Adrenal gland (tissue), 5 donors: Measurements from ENCODE around the gene SLC25A5.

Source experiments
- CTCF ChIP-seq, 6 experiments: fragments of 450-650 bp in 4 of 6; fragments of 200-600 bp in 2 of 6; sonication (generic) in 1 of 6; IDR thresholded peaks; 1 replicate in 5 of 6; 2 replicates in 1 of 6; pipeline versions ENCODE4 v1.5.1 to v1.8.0; 2016 to 2021; ENCODE audit warnings: antibody characterized with exemption in 6 of 6, mild to moderate bottlenecking in 2 of 6, moderate library complexity in 1 of 6
- POLR2A ChIP-seq, 2 donors: fragments of 450-650 bp; IDR thresholded peaks; one replicate each; pipeline ENCODE4 v1.6.1; 2017; ENCODE audit warnings: antibody characterized with exemption in 2 of 2, mild to moderate bottlenecking in 2 of 2, moderate library complexity in 1 of 2
- donor health status: DM: no; HTN: no; CAD: no.

- TF ChIP-seq CTCF (IDR thresholded peaks at IDR 0.05): no peak
- TF ChIP-seq POLR2A (IDR thresholded peaks at IDR 0.05): no peak
Measured at GRCh38 chrX:119495734-119496726, 27.8 kb downstream of the SLC25A5 start.
